Memory B cell (primary cell): ENCODE data around the gene ABCC9.
"Not testable (repeated sequence)": the region's sequence is repeated elsewhere in the genome, so short reads cannot be mapped to it uniquely, and the experiment has no call there.

Experiments used
- ATAC-seq: fragments of 150-1000 bp; cut with Tn5 transposase; 2 replicates; pipeline ENCODE4 v1.10.0; 2021; ENCODE audit warnings: low read depth, mild to moderate bottlenecking, moderate library complexity
- DNase-seq, 2 donors: peaks; one replicate each; pipeline ENCODE4 v3.0.0; 2022; ENCODE audit warnings: low spot score in 2 of 2
- H3K27ac Mint-ChIP-seq: one replicate; pipeline ENCODE4 v1.8.0; 2022; ENCODE audit warnings: mild to moderate bottlenecking, moderate library complexity, mixed read lengths
- H3K27me3 Mint-ChIP-seq: one replicate; pipeline ENCODE4 v1.8.0; 2022; ENCODE audit warnings: mixed read lengths
- H3K36me3 Mint-ChIP-seq: one replicate; pipeline ENCODE4 v1.8.0; 2022; ENCODE audit warnings: mild to moderate bottlenecking, mixed read lengths
- H3K4me1 Mint-ChIP-seq: one replicate; pipeline ENCODE4 v1.8.0; 2022; ENCODE audit warnings: mixed read lengths
- H3K4me3 Mint-ChIP-seq: one replicate; pipeline ENCODE4 v1.8.0; 2022; ENCODE audit warnings: mild to moderate bottlenecking, moderate library complexity, mixed read lengths
- H3K9me3 Mint-ChIP-seq: one replicate; pipeline ENCODE4 v1.8.0; 2022; ENCODE audit warnings: mixed read lengths

The ABCC9 gene

GRCh38 chr12:21950649-21951048 is 9.4 kb upstream of the ABCC9 start:
- no peak overlapping the region for H3K4me3 Mint-ChIP-seq
- no peaks in the 10 kb centered on the region for H3K27me3 Mint-ChIP-seq
- H3K4me1 Mint-ChIP-seq = no peaks in the 10 kb centered on the region
- ATAC-seq (no peak), DNase-seq (no peak)
- peaks cover 13% of the 10 kb centered on the region for H3K9me3 Mint-ChIP-seq
- H3K36me3 Mint-ChIP-seq = no peaks in the 10 kb centered on the region
- no peak overlapping the region for H3K27ac Mint-ChIP-seq

GRCh38 chr12:21949036-21949435 is 7.8 kb upstream of the ABCC9 start:
- Mint-ChIP-seq H3K4me1 (no peaks in the 10 kb centered on the region), H3K9me3 (peaks cover 17% of the 10 kb centered on the region), H3K27ac (no peak overlapping the region), H3K4me3 (no peak overlapping the region), H3K36me3 (no peaks in the 10 kb centered on the region), H3K27me3 (no peaks in the 10 kb centered on the region)
- DNase-seq = no peak
- ATAC-seq = no peak

GRCh38 chr12:21946983-21947382 is 5.8 kb upstream of the ABCC9 start:
- H3K9me3 Mint-ChIP-seq = peaks cover 17% of the 10 kb centered on the region
- no peak overlapping the region for H3K27ac Mint-ChIP-seq
- peaks cover 2% of the 10 kb centered on the region for H3K27me3 Mint-ChIP-seq
- H3K36me3 Mint-ChIP-seq = no peaks in the 10 kb centered on the region
- no peaks in the 10 kb centered on the region for H3K4me1 Mint-ChIP-seq
- DNase-seq (no peak), ATAC-seq (no peak)
- H3K4me3 Mint-ChIP-seq = no peak overlapping the region

GRCh38 chr12:21945002-21945401 is 3.8 kb upstream of the ABCC9 start:
- ATAC-seq (no peak), DNase-seq (no peak)
- H3K9me3 Mint-ChIP-seq = peaks cover 11% of the 10 kb centered on the region
- H3K27ac Mint-ChIP-seq = no peak overlapping the region
- H3K36me3 Mint-ChIP-seq = no peaks in the 10 kb centered on the region
- H3K4me3 Mint-ChIP-seq = no peak overlapping the region
- peaks cover 3% of the 10 kb centered on the region for H3K4me1 Mint-ChIP-seq
- peaks cover 6% of the 10 kb centered on the region for H3K27me3 Mint-ChIP-seq

- peaks cover 3% of the 10 kb centered on the region for H3K4me1 Mint-ChIP-seq
Measured at GRCh38 chr12:21942377-21942703, 1.1 kb upstream of the ABCC9 start.

GRCh38 chr12:21941506-21942376 is 515 bp upstream of the ABCC9 start:
- peaks cover 3% of the 10 kb centered on the region for H3K4me1 Mint-ChIP-seq
- DNase-seq (no peak), ATAC-seq (no peak)
- H3K27me3 Mint-ChIP-seq = peaks cover 8% of the 10 kb centered on the region
- H3K36me3 Mint-ChIP-seq = no peaks in the 10 kb centered on the region
- H3K27ac Mint-ChIP-seq = no peak overlapping the region
- peaks cover 5% of the 10 kb centered on the region for H3K9me3 Mint-ChIP-seq
- no peak overlapping the region for H3K4me3 Mint-ChIP-seq

More at GRCh38 chr12:21942377-21942703, 1.1 kb upstream of the ABCC9 start:
- Mint-ChIP-seq H3K36me3 (no peaks in the 10 kb centered on the region), H3K27me3 (peaks cover 8% of the 10 kb centered on the region), H3K9me3 (peaks cover 6% of the 10 kb centered on the region), H3K27ac (no peak overlapping the region), H3K4me3 (no peak overlapping the region)
- ATAC-seq (no peak), DNase-seq (no peak)

- DNase-seq (no peak), ATAC-seq (no peak)
- Mint-ChIP-seq H3K36me3 (no peaks in the 10 kb centered on the region), H3K27me3 (peaks cover 8% of the 10 kb centered on the region), H3K4me3 (no peak overlapping the region), H3K9me3 (no peaks in the 10 kb centered on the region), H3K4me1 (peaks cover 3% of the 10 kb centered on the region), H3K27ac (no peak overlapping the region)
Measured at GRCh38 chr12:21939435-21939834, 1.8 kb downstream of the ABCC9 start.

- H3K9me3 Mint-ChIP-seq = no peaks in the 10 kb centered on the region
- H3K36me3 Mint-ChIP-seq = no peaks in the 10 kb centered on the region
- no peak overlapping the region for H3K27ac Mint-ChIP-seq
- H3K4me3 Mint-ChIP-seq = no peak overlapping the region
- H3K27me3 Mint-ChIP-seq = peaks cover 8% of the 10 kb centered on the region
- peaks cover 3% of the 10 kb centered on the region for H3K4me1 Mint-ChIP-seq
- ATAC-seq (no peak), DNase-seq (no peak)
Measured at GRCh38 chr12:21938879-21939278, 2.3 kb downstream of the ABCC9 start.

- Mint-ChIP-seq H3K36me3 (no peaks in the 10 kb centered on the region), H3K27me3 (no peaks in the 10 kb centered on the region), H3K4me3 (no peak overlapping the region), H3K4me1 (no peaks in the 10 kb centered on the region), H3K9me3 (no peaks in the 10 kb centered on the region), H3K27ac (no peak overlapping the region)
- DNase-seq = no peak
- ATAC-seq = no peak
Measured at GRCh38 chr12:21934173-21934572, 7.1 kb downstream of the ABCC9 start.

GRCh38 chr12:21933656-21934055 is 7.6 kb downstream of the ABCC9 start:
- Mint-ChIP-seq H3K4me3 (no peak overlapping the region), H3K27ac (no peak overlapping the region), H3K4me1 (no peaks in the 10 kb centered on the region), H3K9me3 (no peaks in the 10 kb centered on the region), H3K27me3 (no peaks in the 10 kb centered on the region), H3K36me3 (no peaks in the 10 kb centered on the region)
- DNase-seq (no peak), ATAC-seq (no peak)

GRCh38 chr12:21929972-21930371 is 11.3 kb downstream of the ABCC9 start:
- DNase-seq, H3K4me1 Mint-ChIP-seq, H3K4me3 Mint-ChIP-seq, H3K27ac Mint-ChIP-seq, H3K27me3 Mint-ChIP-seq, H3K9me3 Mint-ChIP-seq, H3K36me3 Mint-ChIP-seq, ATAC-seq: not testable (repeated sequence)

- Mint-ChIP-seq H3K9me3 (no peaks in the 10 kb centered on the region), H3K4me3 (no peak overlapping the region), H3K27ac (no peak overlapping the region), H3K27me3 (no peaks in the 10 kb centered on the region), H3K4me1 (no peaks in the 10 kb centered on the region), H3K36me3 (no peaks in the 10 kb centered on the region)
- DNase-seq = no peak
- ATAC-seq = no peak
Measured at GRCh38 chr12:21925296-21925913, 15.8 kb downstream of the ABCC9 start.

GRCh38 chr12:21921436-21921835 is 19.8 kb downstream of the ABCC9 start:
- Mint-ChIP-seq H3K27ac (no peak overlapping the region), H3K4me1 (no peaks in the 10 kb centered on the region), H3K9me3 (peaks cover 1% of the 10 kb centered on the region), H3K36me3 (no peaks in the 10 kb centered on the region), H3K27me3 (peaks cover 2% of the 10 kb centered on the region), H3K4me3 (no peak overlapping the region)
- no peak for ATAC-seq
- no peak for DNase-seq

- no peak for ATAC-seq
- Mint-ChIP-seq H3K4me3 (no peak overlapping the region), H3K36me3 (no peaks in the 10 kb centered on the region), H3K27ac (no peak overlapping the region), H3K27me3 (peaks cover 2% of the 10 kb centered on the region), H3K9me3 (peaks cover 1% of the 10 kb centered on the region), H3K4me1 (no peaks in the 10 kb centered on the region)
- DNase-seq = no peak
Measured at GRCh38 chr12:21918456-21918855, 22.8 kb downstream of the ABCC9 start.

GRCh38 chr12:21913823-21914222 is 27.4 kb downstream of the ABCC9 start:
- peaks cover 1% of the 10 kb centered on the region for H3K9me3 Mint-ChIP-seq
- H3K27me3 Mint-ChIP-seq = peaks cover 2% of the 10 kb centered on the region
- no peak overlapping the region for H3K4me3 Mint-ChIP-seq
- ATAC-seq (no peak), DNase-seq (no peak)
- H3K27ac Mint-ChIP-seq = no peak overlapping the region
- no peaks in the 10 kb centered on the region for H3K4me1 Mint-ChIP-seq
- H3K36me3 Mint-ChIP-seq = no peaks in the 10 kb centered on the region
